DOHH2 (cell line): ENCODE data around the gene HS6ST1.

Experiments
- H3F3A ChIP-seq: fragments of 200-600 bp; sonication (generic), shearing (Covaris generic); 2 replicates; pipeline ENCODE4 v1.6.0; 2016; ENCODE audit warnings: antibody characterized with exemption, mild to moderate bottlenecking; ENCODE audit not compliant: control insufficient read depth, insufficient read depth
- H3K27ac ChIP-seq: fragments of 200-600 bp; sonication (generic); 2 replicates; pipeline ENCODE4 v1.5.1; 2014; ENCODE audit warnings: low read depth, mild to moderate bottlenecking, low read length, moderate library complexity
- H3K27me3 ChIP-seq: fragments of 200-600 bp; sonication (generic); 2 replicates; pipeline ENCODE4 v1.6.1; 2014; ENCODE audit warnings: mild to moderate bottlenecking, low read length, mixed read lengths; ENCODE audit not compliant: control insufficient read depth
- H3K36me3 ChIP-seq: fragments of 200-600 bp; sonication (generic); 2 replicates; pipeline ENCODE4 v1.6.1; 2014; ENCODE audit warnings: mild to moderate bottlenecking, low read length, moderate library complexity, mixed read lengths; ENCODE audit not compliant: control insufficient read depth
- H3K4me1 ChIP-seq: fragments of 200-600 bp; sonication (generic); 2 replicates; pipeline ENCODE4 v1.6.1; 2014; ENCODE audit warnings: mild to moderate bottlenecking, low read length, mixed read lengths; ENCODE audit not compliant: control insufficient read depth
- H3K4me2 ChIP-seq: fragments of 200-600 bp; sonication (generic); 2 replicates; pipeline ENCODE4 v1.6.0; 2014; ENCODE audit warnings: mild to moderate bottlenecking, low read length, moderate library complexity
- H3K4me3 ChIP-seq: fragments of 200-600 bp; sonication (generic); 2 replicates; pipeline ENCODE4 v1.5.1; 2014; ENCODE audit warnings: mild to moderate bottlenecking, low read length, mixed read lengths
- H3K79me2 ChIP-seq: fragments of 200-600 bp; sonication (generic); 2 replicates; pipeline ENCODE4 v1.6.1; 2014; ENCODE audit warnings: mild to moderate bottlenecking, low read length, mixed read lengths; ENCODE audit not compliant: control insufficient read depth
- H3K9me2 ChIP-seq: fragments of 200-600 bp; sonication (generic); replicated peaks from 2 replicates; pipeline ENCODE4 v1.6.1; 2014; ENCODE audit warnings: mild to moderate bottlenecking, low read length, mixed read lengths; ENCODE audit not compliant: control insufficient read depth
- H3K9me3 ChIP-seq: fragments of 200-600 bp; sonication (generic); 2 replicates; pipeline ENCODE4 v1.6.1; 2014; ENCODE audit warnings: antibody characterized with exemption, low read length, mixed read lengths; ENCODE audit not compliant: control insufficient read depth, insufficient read depth
- H4K20me1 ChIP-seq: fragments of 200-600 bp; sonication (generic); 2 replicates; pipeline ENCODE4 v1.6.0; 2014; ENCODE audit warnings: low read depth, mild to moderate bottlenecking, antibody characterized with exemption, low read length, moderate library complexity; ENCODE audit not compliant: control insufficient read depth, insufficient read depth
- CTCF ChIP-seq: fragments of 200-600 bp; sonication (generic); IDR thresholded peaks from one replicate; pipeline ENCODE4 v1.5.1; 2014; ENCODE audit warnings: antibody characterized with exemption, mild to moderate bottlenecking, low read depth, low read length; ENCODE audit not compliant: poor library complexity, severe bottlenecking
- EZH2phosphoT487 ChIP-seq: fragments of 200-600 bp; sonication (generic); IDR thresholded peaks from 2 replicates; pipeline ENCODE4 v1.6.1; 2017; ENCODE audit warnings: borderline replicate concordance, mild to moderate bottlenecking, antibody characterized with exemption, low read length, moderate library complexity, mixed read lengths

Gene HS6ST1

GRCh38 chr2:128347701-128348539 is 29.3 kb upstream of the HS6ST1 start:
- no peak overlapping the region for H3K4me3 ChIP-seq
- H3K27ac ChIP-seq, result no peak overlapping the region
- H3K4me1 ChIP-seq, result no peaks in the 10 kb centered on the region
- H4K20me1 ChIP-seq, result no peaks in the 10 kb centered on the region
- no peaks in the 10 kb centered on the region for H3K9me2 ChIP-seq
- H3K36me3 ChIP-seq, result no peaks in the 10 kb centered on the region
- H3K4me2 ChIP-seq, result no peak overlapping the region
- no peaks in the 10 kb centered on the region for H3K27me3 ChIP-seq
- 0 out of 2 replicates have a peak, but pooled peaks cover 4% of the 10 kb centered on the region for H3K9me3 ChIP-seq
- no peaks in the 10 kb centered on the region for H3F3A ChIP-seq
- TF ChIP-seq CTCF (no peak), EZH2phosphoT487 (no peak)
- no peaks in the 10 kb centered on the region for H3K79me2 ChIP-seq

GRCh38 chr2:128347171-128347558 is 28.5 kb upstream of the HS6ST1 start:
- no peak overlapping the region for H3K27ac ChIP-seq
- no peaks in the 10 kb centered on the region for H3K36me3 ChIP-seq
- H3K79me2 ChIP-seq, result no peaks in the 10 kb centered on the region
- H3K9me3 ChIP-seq, result 0 out of 2 replicates have a peak, but pooled peaks cover 4% of the 10 kb centered on the region
- no peaks in the 10 kb centered on the region for H3K4me1 ChIP-seq
- no peaks in the 10 kb centered on the region for H4K20me1 ChIP-seq
- no peaks in the 10 kb centered on the region for H3F3A ChIP-seq
- no peak overlapping the region for H3K4me2 ChIP-seq
- no peak overlapping the region for H3K4me3 ChIP-seq
- H3K9me2 ChIP-seq, result no peaks in the 10 kb centered on the region
- no peak for TF ChIP-seq CTCF
- no peak for TF ChIP-seq EZH2phosphoT487
- no peaks in the 10 kb centered on the region for H3K27me3 ChIP-seq

- Histone ChIP-seq H3F3A (no peaks in the 10 kb centered on the region), H3K9me3 (0 out of 2 replicates have a peak, but pooled peaks cover 4% of the 10 kb centered on the region), H3K4me3 (no peak overlapping the region), H3K27me3 (no peaks in the 10 kb centered on the region), H3K36me3 (no peaks in the 10 kb centered on the region), H3K27ac (no peak overlapping the region), H3K9me2 (no peaks in the 10 kb centered on the region), H4K20me1 (no peaks in the 10 kb centered on the region), H3K79me2 (no peaks in the 10 kb centered on the region), H3K4me2 (no peak overlapping the region), H3K4me1 (no peaks in the 10 kb centered on the region)
- no peak for TF ChIP-seq EZH2phosphoT487
- TF ChIP-seq CTCF, result no peak
Observed at GRCh38 chr2:128346291-128347170, 27.9 kb upstream of the HS6ST1 start.
